GM12864 (cell line): Measurements from ENCODE around the gene LRRC43.

Experiments used
- DNase-seq: peaks from one replicate; pipeline ENCODE4 v3.0.0-alpha.2; 2011; ENCODE audit warnings: low read depth
- H3K4me3 ChIP-seq: 2 replicates; pipeline ENCODE4 v1.5.1; 2011; ENCODE audit warnings: mild to moderate bottlenecking, low read depth, low read length, control low read depth
- CTCF ChIP-seq: IDR thresholded peaks from 2 replicates; pipeline ENCODE4 v1.5.1; 2011; ENCODE audit warnings: low read depth, mild to moderate bottlenecking, moderate library complexity, low read length, control low read depth, inconsistent platforms; ENCODE audit errors: missing control alignments

The LRRC43 gene

GRCh38 chr12:122205053-122205925 is 22.4 kb downstream of the LRRC43 start:
- TF ChIP-seq CTCF: no peak
- no peak for DNase-seq
- no peak overlapping the region for H3K4me3 ChIP-seq

GRCh38 chr12:122206111-122206881 is 23.4 kb downstream of the LRRC43 start:
- TF ChIP-seq CTCF: no peak
- no peak for DNase-seq
- H3K4me3 ChIP-seq: no peak overlapping the region

GRCh38 chr12:122206976-122207375 is 24.1 kb downstream of the LRRC43 start:
- no peak for TF ChIP-seq CTCF
- no peak overlapping the region for H3K4me3 ChIP-seq
- no peak for DNase-seq

GRCh38 chr12:122207391-122207790 is 24.5 kb downstream of the LRRC43 start:
- TF ChIP-seq CTCF: no peak
- no peak for DNase-seq
- H3K4me3 ChIP-seq: no peak overlapping the region

- DNase-seq: no peak
- no peak for TF ChIP-seq CTCF
- no peak overlapping the region for H3K4me3 ChIP-seq
Measured at GRCh38 chr12:122208073-122208820, 25.3 kb downstream of the LRRC43 start.

GRCh38 chr12:122215771-122216170 is 32.8 kb downstream of the LRRC43 start:
- TF ChIP-seq CTCF: no peak
- no peak for DNase-seq
- H3K4me3 ChIP-seq: no peak overlapping the region
